NCI-H1436 (cell line): ENCODE data around the gene TCAIM.

ENCODE experiments used
- DNase-seq: peaks from one replicate; lab custom pipeline; 2025; lab: John Stamatoyannopoulos, UW

Gene TCAIM

GRCh38 chr3:44338010-44338827 is at the start of gene TCAIM:
Gene TCAIM, plus strand, starts transcription at chr3:44338766. Its CDS starts 16,017 bp downstream, at chr3:44354783.
- DNase-seq, result peak; percentile 87

DNA sequence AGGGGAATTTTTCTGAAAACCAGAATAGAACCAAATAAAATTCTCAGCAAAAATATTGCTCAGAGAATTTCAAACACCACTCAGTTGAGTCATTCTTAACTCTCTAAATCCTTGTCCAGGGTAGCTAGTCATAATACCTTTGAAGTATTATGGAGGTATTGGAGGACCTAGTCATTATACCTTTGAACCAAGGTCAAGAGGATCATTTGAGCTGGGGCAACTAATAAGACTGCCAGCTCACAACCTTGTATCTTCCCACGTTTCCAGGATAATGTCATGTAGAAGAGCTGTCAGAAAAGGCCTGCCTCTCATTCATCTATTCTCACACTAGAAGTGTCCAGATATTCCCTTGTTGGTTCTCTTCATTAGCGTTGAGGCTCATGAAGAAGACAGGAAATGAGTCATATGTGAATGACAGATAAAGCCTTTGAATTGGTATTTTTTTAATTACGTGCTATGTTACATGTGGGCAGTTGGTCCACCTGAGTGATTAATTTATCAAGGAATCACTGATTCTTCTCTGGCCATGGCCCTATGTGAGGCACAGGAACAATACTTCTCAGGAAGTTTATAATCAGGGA is 48.6 kb upstream of the TCAIM start:
- no peak for DNase-seq

DNA sequence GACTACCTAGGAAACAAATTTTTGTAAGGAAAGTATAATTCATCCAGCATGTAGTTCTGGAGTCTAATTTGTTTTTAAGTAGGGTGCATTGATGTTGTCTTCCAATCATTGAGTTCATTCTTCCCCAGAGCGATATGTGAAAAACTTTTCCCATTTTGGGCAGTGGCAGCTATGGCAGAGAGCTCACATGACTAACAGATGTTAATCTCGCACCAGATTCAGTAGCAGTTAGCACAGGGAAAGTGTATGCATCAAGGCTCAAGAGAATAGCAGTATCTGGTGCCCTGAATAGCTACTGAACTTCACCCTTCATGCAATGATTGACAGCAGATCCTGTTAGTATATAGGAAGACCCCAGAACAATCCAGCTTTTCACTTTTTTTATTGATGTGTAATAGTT is 46.3 kb upstream of the TCAIM start:
- DNase-seq, result no peak

DNA sequence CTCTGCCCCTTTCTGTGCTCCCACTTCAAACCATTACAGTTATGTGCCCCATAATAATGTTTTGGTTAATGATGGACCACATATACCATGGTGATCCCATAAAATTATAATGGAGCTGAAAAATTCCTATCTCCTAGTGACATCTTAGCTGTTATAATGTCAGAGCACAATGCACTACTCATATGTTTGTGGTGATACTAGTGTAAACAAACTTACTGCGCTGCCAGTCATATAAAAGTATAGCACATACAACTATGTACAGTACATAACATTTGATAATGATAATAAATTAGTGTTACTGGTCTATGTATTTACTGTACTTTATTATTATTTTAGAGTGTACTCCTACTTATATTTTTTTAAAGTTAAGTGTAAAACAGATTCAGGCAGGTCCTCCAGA is 45.6 kb upstream of the TCAIM start:
- DNase-seq, result no peak

DNA sequence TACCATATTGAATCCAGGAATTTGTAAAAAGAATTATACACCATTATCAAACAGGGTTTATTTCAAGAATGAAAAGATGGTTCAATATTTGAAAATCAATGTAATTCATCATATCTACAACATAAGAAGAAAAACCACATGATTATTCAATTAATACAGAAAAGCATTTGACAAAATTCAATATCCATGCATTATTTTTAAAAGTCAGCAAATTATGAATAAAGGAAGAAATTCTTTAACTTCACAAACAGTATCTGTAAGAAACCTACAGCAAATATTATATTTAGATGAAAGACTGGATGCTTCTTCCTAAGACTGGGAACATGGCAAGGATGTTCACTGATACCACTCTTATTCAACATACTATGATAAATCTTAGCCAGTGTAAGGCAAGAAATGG is 41.3 kb upstream of the TCAIM start:
- DNase-seq, result no peak

DNA sequence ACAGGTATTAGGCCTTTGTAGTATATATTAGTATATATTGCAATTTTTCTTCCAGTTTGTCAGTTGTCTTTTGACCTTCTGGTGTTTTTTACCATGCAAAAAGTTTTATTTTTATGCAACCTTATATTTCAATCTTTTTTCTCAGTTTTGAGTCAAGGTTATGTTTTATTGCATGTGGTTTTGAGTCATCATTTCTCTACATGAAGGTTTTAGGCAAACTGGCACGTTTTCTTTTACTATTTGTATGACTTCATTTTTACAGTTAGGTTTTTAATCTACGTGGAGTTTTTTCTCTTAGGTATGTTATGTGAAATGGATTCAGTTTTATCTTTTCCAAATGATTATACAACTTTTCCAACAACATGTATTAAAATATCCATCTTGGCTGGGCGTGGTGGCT is 36.8 kb upstream of the TCAIM start:
- no peak for DNase-seq

DNA sequence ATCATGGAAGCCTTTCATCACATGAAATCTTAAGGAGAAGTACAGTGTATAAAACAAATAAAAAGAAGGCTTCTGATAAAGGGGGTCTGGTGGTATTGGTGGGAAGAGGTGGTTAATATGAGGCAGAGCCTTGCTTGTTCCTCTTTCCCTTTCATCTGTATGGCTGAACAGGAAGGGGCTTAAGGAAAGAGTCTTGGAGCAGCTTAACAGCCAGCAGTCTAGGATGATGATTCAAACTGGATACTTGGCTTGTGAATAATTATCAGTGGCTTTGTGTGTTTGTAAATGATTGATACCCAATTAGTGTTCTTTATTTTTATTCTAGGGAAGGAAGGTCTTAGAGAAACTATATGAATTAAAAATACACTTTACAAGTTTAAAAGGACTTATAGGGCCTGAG is 29.1 kb upstream of the TCAIM start:
- DNase-seq, result no peak

DNA sequence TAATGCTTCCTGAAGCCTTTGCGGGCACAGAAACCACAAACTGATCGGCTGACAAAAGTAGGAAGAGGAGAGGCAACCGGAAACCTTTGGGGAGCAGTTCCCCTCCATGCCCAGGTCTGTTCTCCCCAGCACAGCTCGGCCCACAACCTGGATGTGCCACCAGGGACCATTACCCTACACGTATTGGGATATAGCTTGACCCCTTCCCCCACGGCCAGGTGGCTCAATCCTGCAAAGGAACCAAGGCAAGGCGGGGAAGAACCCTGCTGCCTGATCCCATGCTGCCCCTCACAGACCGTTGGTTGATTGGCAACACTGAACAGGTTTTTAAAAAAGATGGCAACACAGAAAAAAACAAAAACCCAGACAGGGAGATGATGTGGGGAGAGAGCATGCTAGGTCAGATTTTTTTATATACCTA is 19.7 kb upstream of the TCAIM start:
- no peak for DNase-seq

- no peak for DNase-seq
These were observed 17.2 kb upstream of the TCAIM start for GRCh38 chr3:44321335-44321734.

- peak; percentile 29 for DNase-seq
These were observed 15.1 kb upstream of the TCAIM start for GRCh38 chr3:44323341-44323955.

DNA sequence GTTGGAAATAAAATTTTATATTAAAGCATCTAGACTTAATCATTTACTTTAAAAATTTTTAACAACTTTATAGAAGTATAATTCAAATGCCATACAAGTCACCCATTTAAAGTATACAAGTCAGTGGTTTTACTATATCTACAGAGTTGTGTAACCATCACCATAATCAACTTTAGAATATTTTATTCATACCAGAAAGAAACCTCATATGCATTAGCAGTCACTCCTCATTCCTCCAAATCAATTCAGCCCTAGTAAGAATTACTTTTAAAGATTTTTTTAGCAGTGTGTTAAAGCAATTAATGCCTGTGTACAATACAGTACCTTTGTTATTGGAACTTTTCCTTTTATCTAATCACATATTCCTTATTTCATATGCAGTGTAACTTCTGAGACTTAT is 14.0 kb upstream of the TCAIM start:
- DNase-seq, result no peak

DNA sequence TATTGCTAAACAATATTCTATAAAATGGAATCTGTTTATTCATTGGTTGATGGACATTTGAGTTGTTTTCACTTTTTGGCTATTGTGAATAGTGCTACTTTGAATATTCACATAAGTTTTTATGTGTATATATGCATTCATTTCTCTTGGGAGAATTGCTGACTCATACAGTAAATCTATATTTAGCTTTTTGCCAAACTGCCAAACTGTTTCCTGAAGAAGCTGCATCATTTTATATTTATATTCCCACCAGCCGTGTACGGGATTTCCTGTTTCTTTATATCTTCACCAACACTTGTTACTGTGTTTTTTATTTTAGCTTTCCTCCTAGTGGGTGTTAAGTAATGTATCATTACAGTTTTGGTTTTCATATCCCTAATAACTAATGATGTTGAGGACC is 12.5 kb upstream of the TCAIM start:
- no peak for DNase-seq

- no peak for DNase-seq
These were observed 12.1 kb upstream of the TCAIM start for GRCh38 chr3:44326515-44326914.

DNA sequence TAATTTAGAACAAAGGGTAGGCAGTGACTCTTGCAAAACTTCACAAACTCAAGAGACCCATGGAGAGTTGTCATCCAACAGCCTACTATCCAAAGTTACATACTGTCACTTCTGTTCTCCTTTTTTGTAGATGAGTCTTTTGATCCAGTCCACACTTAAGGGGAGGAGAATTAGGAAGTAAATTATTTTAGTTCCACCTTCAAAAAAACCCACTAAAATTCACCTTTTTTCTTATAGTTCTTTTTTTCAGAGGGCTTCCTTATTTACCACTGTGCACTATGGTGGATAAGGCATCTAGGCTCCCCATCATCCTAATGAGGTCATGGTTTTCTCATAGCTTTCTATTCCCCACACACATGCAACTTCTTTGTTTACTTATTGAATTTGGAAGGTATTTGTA is 8.6 kb upstream of the TCAIM start:
- DNase-seq, result no peak

DNA sequence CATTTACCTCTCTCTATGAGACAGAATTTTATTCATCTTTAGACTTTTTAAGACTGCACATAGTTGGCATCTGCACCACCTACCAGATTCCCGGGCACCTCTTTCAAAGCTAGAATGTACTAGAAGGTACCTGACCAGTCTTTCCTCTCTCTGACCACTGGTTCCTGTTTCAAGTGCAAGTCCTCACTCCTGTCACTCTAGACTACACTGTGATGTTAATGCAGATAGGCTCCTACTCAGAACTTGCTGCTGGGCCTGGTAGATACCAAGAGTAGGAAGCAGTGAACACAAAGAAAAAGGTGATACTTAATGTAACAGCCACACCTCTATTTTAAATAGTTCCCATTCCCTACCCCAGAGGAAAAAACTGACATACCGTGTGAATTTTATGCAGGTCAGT is 8.1 kb upstream of the TCAIM start:
- no peak for DNase-seq

- DNase-seq, result no peak
These were observed 4.2 kb upstream of the TCAIM start for GRCh38 chr3:44334326-44334725.

GRCh38 chr3:44337248-44337785 is 1.2 kb upstream of the TCAIM start:
- DNase-seq, result no peak

DNA sequence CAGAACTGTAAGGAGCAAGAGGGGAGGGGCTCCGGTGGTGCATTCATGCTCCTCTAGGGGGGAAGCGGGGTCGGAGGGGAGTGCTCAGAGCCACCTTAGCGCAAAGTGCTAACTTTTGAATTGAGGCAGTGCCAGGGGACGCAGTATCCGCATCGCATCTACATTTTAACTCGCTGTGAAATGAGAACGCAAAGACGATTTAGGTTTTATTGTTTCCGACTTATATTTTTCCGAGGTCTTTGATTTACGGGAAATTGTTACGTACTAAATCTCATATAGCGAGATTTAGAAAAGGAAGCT is 212 bp downstream of the TCAIM start:
- no peak for DNase-seq

GRCh38 chr3:44339181-44340057 is 853 bp downstream of the TCAIM start:
- no peak for DNase-seq

DNA sequence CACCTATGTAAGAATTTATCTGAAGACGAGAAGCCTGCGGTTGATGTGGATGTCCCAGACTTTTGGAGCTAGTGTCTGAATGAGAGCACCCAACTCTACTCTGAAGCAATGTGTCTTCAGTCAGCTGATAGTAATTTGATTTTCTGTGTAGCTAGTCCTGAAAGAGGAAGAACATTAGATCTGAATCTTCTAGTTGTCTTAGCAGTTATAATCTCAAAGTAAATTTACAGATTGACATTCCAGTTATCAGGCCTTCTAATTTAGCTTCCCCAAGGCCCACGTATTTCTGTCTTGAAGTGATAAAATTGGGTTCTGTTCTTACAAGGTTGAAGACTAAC is 1.5 kb downstream of the TCAIM start:
- DNase-seq, result no peak

DNA sequence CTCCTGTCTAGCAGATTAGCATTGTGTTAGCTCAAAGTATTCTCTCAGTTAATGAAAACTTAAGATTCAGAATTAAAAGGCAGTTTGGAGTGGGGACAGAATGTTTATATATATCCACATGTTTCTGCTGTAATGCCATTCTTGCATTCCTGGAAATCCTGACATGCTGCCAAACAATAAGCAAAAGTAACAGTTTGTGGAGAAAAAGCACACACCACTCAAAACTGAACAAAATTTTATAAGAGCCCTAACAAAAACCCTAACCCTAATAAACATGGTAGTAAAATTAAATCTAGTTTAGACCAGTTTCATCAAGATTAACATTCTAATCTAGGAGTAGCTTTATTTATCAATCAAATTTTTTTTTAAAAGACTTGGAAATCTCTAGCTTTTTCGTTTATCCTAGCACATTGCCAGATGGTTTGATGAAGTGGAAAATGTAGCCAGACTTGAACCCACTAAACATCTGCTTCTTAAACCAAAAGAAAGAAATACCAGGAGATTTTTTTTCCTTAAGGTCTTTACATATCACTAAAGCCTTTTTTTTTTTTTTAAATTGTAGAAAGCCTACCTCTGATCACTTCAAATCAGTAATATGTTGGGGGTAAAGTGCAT is 3.7 kb downstream of the TCAIM start:
- no peak for DNase-seq

DNA sequence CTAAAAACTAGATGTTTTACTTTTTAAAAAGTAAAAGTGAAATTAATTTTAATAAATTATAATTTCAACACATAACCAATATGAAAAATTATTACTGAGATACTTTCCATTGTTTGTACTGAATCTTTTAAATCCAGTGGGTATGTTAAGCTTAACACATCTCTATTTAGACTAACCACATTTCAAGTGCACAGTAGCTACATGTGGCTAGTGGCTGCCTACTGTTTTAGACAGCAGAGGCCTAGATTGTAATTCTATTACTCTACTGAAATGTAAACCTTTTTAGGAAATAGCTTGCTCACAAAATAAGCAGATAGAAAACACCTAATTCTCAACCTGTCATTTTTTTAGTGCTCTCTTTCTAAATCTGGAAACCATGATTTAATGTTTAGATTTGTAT is 4.9 kb downstream of the TCAIM start:
- no peak for DNase-seq
